ENCODE data around the gene MAP2K2. TPM values are rescaled to one million over a fixed set of nuclear protein-coding genes. Genes with fewer than 3 reads are reported as not detected.
"Not testable (repeated sequence)": the region's sequence is repeated elsewhere in the genome, so short reads cannot be mapped to it uniquely, and the experiment has no call there.

MAP2K2 gene
- total RNA-seq, 1 experiment from 2014 or later = 185 TPM

GRCh38 chr19:4136680-4137088, 12.8 kb upstream of the MAP2K2 start:
- DNase-seq (ENCODE audit: low spot score) = no peak
- no peaks in the 10 kb centered on the region for H3K4me1 ChIP-seq (ENCODE audit: insufficient read depth, low read length, poor library complexity, severe bottlenecking)
- TF ChIP-seq EZH2 (IDR thresholded peaks at IDR 0.05; ENCODE audit: borderline replicate concordance, low read depth, low read length, poor library complexity, severe bottlenecking) (no peak), CTCF (conservative IDR thresholded peaks at IDR 0.05; ENCODE audit: low read depth, low read length) (no peak)
- H3K36me3 ChIP-seq (ENCODE audit: insufficient read depth, low read length, poor library complexity, severe bottlenecking) = no peaks in the 10 kb centered on the region
- ChIA-PET POLR2A (ENCODE audit: low non-redundant PET) (no interaction called here), CTCF (no interaction called here)
- H3K27ac ChIP-seq (ENCODE audit: low read depth, low read length, poor library complexity, severe bottlenecking) = no peak overlapping the region
- no peaks in the 10 kb centered on the region for H3K27me3 ChIP-seq (replicated peaks; ENCODE audit: insufficient read depth, low read depth, low read length, poor library complexity)
- H3K9me3 ChIP-seq (ENCODE audit: low read depth, low read length, poor library complexity, severe bottlenecking) = no peaks in the 10 kb centered on the region
- BruUV-seq (replicated peaks) = no TSS peak
- H3K4me3 ChIP-seq (ENCODE audit: low read depth, low read length, poor library complexity, severe bottlenecking) = no peak overlapping the region
- intact Hi-C loops (cut with micrococcal nuclease; ENCODE audit: unreplicated experiment) = no loop called here

- CTCF ChIA-PET; H3K4me1 ChIP-seq (ENCODE audit: insufficient read depth, low read length, poor library complexity, severe bottlenecking); H3K4me3 ChIP-seq (ENCODE audit: low read depth, low read length, poor library complexity, severe bottlenecking); DNase-seq (ENCODE audit: low spot score); H3K9me3 ChIP-seq (ENCODE audit: low read depth, low read length, poor library complexity, severe bottlenecking); H3K27me3 ChIP-seq (replicated peaks; ENCODE audit: insufficient read depth, low read depth, low read length, poor library complexity); H3K27ac ChIP-seq (ENCODE audit: low read depth, low read length, poor library complexity, severe bottlenecking); intact Hi-C loops (cut with micrococcal nuclease; ENCODE audit: unreplicated experiment); BruUV-seq (replicated peaks); H3K36me3 ChIP-seq (ENCODE audit: insufficient read depth, low read length, poor library complexity, severe bottlenecking); POLR2A ChIA-PET (ENCODE audit: low non-redundant PET): not testable (repeated sequence)
Observed at GRCh38 chr19:4135386-4135785, 11.5 kb upstream of the MAP2K2 start.

GRCh38 chr19:4134351-4134750, 10.4 kb upstream of the MAP2K2 start:
- ChIA-PET POLR2A (ENCODE audit: low non-redundant PET) (no interaction called here), CTCF (no interaction called here)
- Histone ChIP-seq H3K27me3 (replicated peaks; ENCODE audit: insufficient read depth, low read depth, low read length, poor library complexity) (no peaks in the 10 kb centered on the region), H3K36me3 (ENCODE audit: insufficient read depth, low read length, poor library complexity, severe bottlenecking) (no peaks in the 10 kb centered on the region), H3K4me1 (ENCODE audit: insufficient read depth, low read length, poor library complexity, severe bottlenecking) (peaks cover 7% of the 10 kb centered on the region), H3K27ac (ENCODE audit: low read depth, low read length, poor library complexity, severe bottlenecking) (no peak overlapping the region), H3K4me3 (ENCODE audit: low read depth, low read length, poor library complexity, severe bottlenecking) (no peak overlapping the region), H3K9me3 (ENCODE audit: low read depth, low read length, poor library complexity, severe bottlenecking) (no peaks in the 10 kb centered on the region)
- no TSS peak for BruUV-seq (replicated peaks)
- intact Hi-C loops (cut with micrococcal nuclease; ENCODE audit: unreplicated experiment) = no loop called here
- TF ChIP-seq CTCF (conservative IDR thresholded peaks at IDR 0.05; ENCODE audit: low read depth, low read length) = no peak
- TF ChIP-seq EZH2 (IDR thresholded peaks at IDR 0.05; ENCODE audit: borderline replicate concordance, low read depth, low read length, poor library complexity, severe bottlenecking) = no peak
- no peak for DNase-seq (ENCODE audit: low spot score)

GRCh38 chr19:4130744-4131438, 7.0 kb upstream of the MAP2K2 start:
- Histone ChIP-seq H3K9me3 (ENCODE audit: low read depth, low read length, poor library complexity, severe bottlenecking) (no peaks in the 10 kb centered on the region), H3K36me3 (ENCODE audit: insufficient read depth, low read length, poor library complexity, severe bottlenecking) (no peaks in the 10 kb centered on the region), H3K27me3 (replicated peaks; ENCODE audit: insufficient read depth, low read depth, low read length, poor library complexity) (no peaks in the 10 kb centered on the region), H3K27ac (ENCODE audit: low read depth, low read length, poor library complexity, severe bottlenecking) (peak overlapping the region; percentile 9), H3K4me1 (ENCODE audit: insufficient read depth, low read length, poor library complexity, severe bottlenecking) (peaks cover 7% of the 10 kb centered on the region), H3K4me3 (ENCODE audit: low read depth, low read length, poor library complexity, severe bottlenecking) (no peak overlapping the region)
- DNase-seq (ENCODE audit: low spot score) = peak; percentile 56
- BruUV-seq (replicated peaks) = no TSS peak
- ChIA-PET POLR2A (ENCODE audit: low non-redundant PET) (interaction anchor here (0.6 to 0.7 kb wide), 3 partner anchors 37 to 504 kb away, joined by 3 to 4 read pairs (median 4); no protein-coding TSS in a partner anchor), CTCF (interaction anchor here (1.8 kb wide), 1 partner anchor 9 kb away, joined by 15 read pairs; no protein-coding TSS in a partner anchor)
- TF ChIP-seq EZH2 (IDR thresholded peaks at IDR 0.05; ENCODE audit: borderline replicate concordance, low read depth, low read length, poor library complexity, severe bottlenecking) (no peak), CTCF (conservative IDR thresholded peaks at IDR 0.05; ENCODE audit: low read depth, low read length) (no peak)
- intact Hi-C loops (cut with micrococcal nuclease; ENCODE audit: unreplicated experiment) = no loop called here

GRCh38 chr19:4129050-4129449, 5.1 kb upstream of the MAP2K2 start:
- H3K27ac ChIP-seq (ENCODE audit: low read depth, low read length, poor library complexity, severe bottlenecking); BruUV-seq (replicated peaks); H3K36me3 ChIP-seq (ENCODE audit: insufficient read depth, low read length, poor library complexity, severe bottlenecking); H3K9me3 ChIP-seq (ENCODE audit: low read depth, low read length, poor library complexity, severe bottlenecking); POLR2A ChIA-PET (ENCODE audit: low non-redundant PET); H3K4me3 ChIP-seq (ENCODE audit: low read depth, low read length, poor library complexity, severe bottlenecking); H3K27me3 ChIP-seq (replicated peaks; ENCODE audit: insufficient read depth, low read depth, low read length, poor library complexity); CTCF ChIA-PET; intact Hi-C loops (cut with micrococcal nuclease; ENCODE audit: unreplicated experiment); DNase-seq (ENCODE audit: low spot score): not testable (repeated sequence)
- H3K4me1 ChIP-seq (ENCODE audit: insufficient read depth, low read length, poor library complexity, severe bottlenecking) = peaks cover 11% of the 10 kb centered on the region
